SK-N-SH (cell line): ENCODE data around the gene TMEM271. TPM values are rescaled to one million over a fixed set of nuclear protein-coding genes. Genes with fewer than 3 reads are reported as not detected.

Experiments used
- CTCF ChIA-PET: fragments of 300-600, 350-600 bp; formaldehyde crosslinking; extraction: SDS; loops from one replicate; lab custom pipeline; 2021; lab: Yijun Ruan, JAX
- POLR2A ChIA-PET: fragments of 350-600 bp; sonication (Branson Sonifier 250); formaldehyde crosslinking; extraction: SDS; loops from one replicate; lab custom pipeline; 2020; ENCODE audit warnings: antibody characterized with exemption, inconsistent platforms; lab: Yijun Ruan, JAX
- DNase-seq: peaks from one replicate; pipeline ENCODE4 v3.0.0; 2012
- H2AFZ ChIP-seq: fragments of 200-600 bp; sonication (generic); 2 replicates; pipeline ENCODE4 v1.8.1; 2016; ENCODE audit warnings: antibody characterized with exemption, mild to moderate bottlenecking, low read depth
- H3F3A ChIP-seq: fragments of 200-600 bp; sonication (generic); replicated peaks from 2 replicates; pipeline ENCODE3; 2016; ENCODE audit warnings: antibody characterized with exemption, mild to moderate bottlenecking; ENCODE audit not compliant: insufficient read depth
- H3K27ac ChIP-seq, 2 experiments: fragments of 200-500 bp in 1 of 2; fragments of 200-600 bp in 1 of 2; sonication (Bioruptor generic) in 1 of 2; sonication (generic), shearing (Covaris generic) in 1 of 2; 2 replicates each; pipeline versions ENCODE4 v1.5.1 to v1.6.1; 2014 to 2016; ENCODE audit warnings: low read depth in 2 of 2, inconsistent platforms in 1 of 2, low read length in 1 of 2, mild to moderate bottlenecking in 1 of 2, mixed read lengths in 1 of 2
- H3K27me3 ChIP-seq: fragments of 200-600 bp; sonication (generic), shearing (Covaris generic); 2 replicates; pipeline ENCODE4 v1.6.1; 2016; ENCODE audit warnings: mixed run types; ENCODE audit not compliant: insufficient read depth
- H3K36me3 ChIP-seq, 2 experiments: fragments of 200-500 bp in 1 of 2; fragments of 200-600 bp in 1 of 2; sonication (Bioruptor generic) in 1 of 2; sonication (generic) in 1 of 2; replicated peaks in 1 of 2; 2 replicates each; pipeline versions ENCODE3 to v1.5.1; 2014 to 2016; ENCODE audit warnings: low read length in 1 of 2, mild to moderate bottlenecking in 1 of 2; ENCODE audit not compliant: insufficient read depth in 2 of 2, control insufficient read depth in 1 of 2
- H3K4me1 ChIP-seq, 2 experiments: fragments of 200-500 bp in 1 of 2; fragments of 200-600 bp in 1 of 2; sonication (Bioruptor generic) in 1 of 2; sonication (generic), shearing (Covaris generic) in 1 of 2; 2 replicates each; pipeline versions ENCODE4 v1.5.1 to v1.6.1; 2014 to 2016; ENCODE audit warnings: low read depth in 1 of 2, low read length in 1 of 2, mixed run types in 1 of 2; ENCODE audit not compliant: insufficient read depth in 2 of 2, control insufficient read depth in 1 of 2
- H3K4me2 ChIP-seq: fragments of 200-600 bp; sonication (generic), shearing (Covaris generic); 2 replicates; pipeline ENCODE4 v1.6.1; 2017; ENCODE audit warnings: mixed run types
- H3K4me3 ChIP-seq, 2 experiments: fragments of 200-500 bp in 1 of 2; fragments of 200-600 bp in 1 of 2; sonication (Bioruptor generic) in 1 of 2; sonication (generic), shearing (Covaris generic) in 1 of 2; 2 replicates each; pipeline versions ENCODE4 v1.5.1 to v1.8.1; 2014 to 2016; ENCODE audit warnings: low read depth in 2 of 2, inconsistent platforms in 1 of 2, low read length in 1 of 2, mild to moderate bottlenecking in 1 of 2, mixed read lengths in 1 of 2, moderate library complexity in 1 of 2
- H3K79me2 ChIP-seq: fragments of 200-600 bp; sonication (generic); 2 replicates; pipeline ENCODE4 v1.8.1; 2017; ENCODE audit warnings: mild to moderate bottlenecking; ENCODE audit not compliant: insufficient read depth
- H3K9ac ChIP-seq: fragments of 200-600 bp; sonication (generic); 2 replicates; pipeline ENCODE4 v1.6.1; 2017; ENCODE audit warnings: mixed run types
- H3K9me2 ChIP-seq: fragments of 200-600 bp; sonication (generic); 2 replicates; pipeline ENCODE4 v1.6.1; 2017; ENCODE audit warnings: mixed run types
- H3K9me3 ChIP-seq: fragments of 200-600 bp; sonication (generic); 2 replicates; pipeline ENCODE4 v1.6.1; 2017; ENCODE audit warnings: mixed run types, mild to moderate bottlenecking, moderate library complexity
- H4K20me1 ChIP-seq: fragments of 200-600 bp; sonication (generic); 2 replicates; pipeline ENCODE4 v1.6.1; 2017; ENCODE audit warnings: mild to moderate bottlenecking, mixed run types; ENCODE audit not compliant: insufficient read depth
- ELF1 ChIP-seq: IDR thresholded peaks from 2 replicates; pipeline ENCODE4 v1.4.0; 2012
- EZH2phosphoT487 ChIP-seq: fragments of 200-600 bp; sonication (generic); IDR thresholded peaks from 2 replicates; pipeline ENCODE4 v1.6.1; 2017; ENCODE audit warnings: low read depth, mixed run types, mild to moderate bottlenecking, antibody characterized with exemption, moderate library complexity, borderline replicate concordance
- FOSL2 ChIP-seq: IDR thresholded peaks from 2 replicates; pipeline ENCODE4 v1.4.0; 2012; ENCODE audit warnings: low read depth, mild to moderate bottlenecking, moderate library complexity, borderline replicate concordance
- FOXJ3 ChIP-seq: sonication (generic); formaldehyde crosslinking; IDR thresholded peaks from 2 replicates; pipeline ENCODE4 v1.5.1; 2020; ENCODE audit warnings: mild to moderate bottlenecking, missing genetic modification reagents
- GABPA ChIP-seq: IDR thresholded peaks from 2 replicates; pipeline ENCODE4 v1.4.0; 2012; ENCODE audit warnings: low read depth, mild to moderate bottlenecking
- JUND ChIP-seq: IDR thresholded peaks from 2 replicates; pipeline ENCODE4 v1.4.0; 2012
- MEF2A ChIP-seq: IDR thresholded peaks from 2 replicates; pipeline ENCODE4 v1.4.0; 2012; ENCODE audit warnings: low read depth, borderline replicate concordance
- NFIC ChIP-seq: IDR thresholded peaks from 2 replicates; pipeline ENCODE4 v1.4.0; 2012; ENCODE audit warnings: borderline replicate concordance
- NRF1 ChIP-seq: IDR thresholded peaks from 2 replicates; pipeline ENCODE4 v1.6.1; 2012; ENCODE audit warnings: low read depth, mild to moderate bottlenecking, low read length
- RAD21 ChIP-seq: IDR thresholded peaks from 2 replicates; pipeline ENCODE4 v1.6.1; 2012; ENCODE audit warnings: mild to moderate bottlenecking, low read length
- RCOR1 ChIP-seq: fragments of 150-350 bp; IDR thresholded peaks from 2 replicates; pipeline ENCODE4 v1.6.1; 2017; ENCODE audit warnings: antibody characterized with exemption, low read length
- RFX5 ChIP-seq: IDR thresholded peaks from 2 replicates; pipeline ENCODE4 v1.6.1; 2012; ENCODE audit warnings: mild to moderate bottlenecking, improper control_type of control experiment, low read length
- RXRA ChIP-seq: IDR thresholded peaks from 2 replicates; pipeline ENCODE4 v1.4.0; 2012; ENCODE audit warnings: low read depth, mild to moderate bottlenecking, borderline replicate concordance
- SIN3A ChIP-seq: IDR thresholded peaks from 2 replicates; pipeline ENCODE4 v1.6.1; 2012; ENCODE audit warnings: low read depth, mild to moderate bottlenecking, low read length, moderate library complexity, borderline replicate concordance
- TAF1 ChIP-seq: IDR thresholded peaks from 2 replicates; pipeline ENCODE4 v1.6.1; 2012; ENCODE audit warnings: low read depth, mild to moderate bottlenecking, low read length, moderate library complexity, borderline replicate concordance
- TCF12 ChIP-seq: IDR thresholded peaks from 2 replicates; pipeline ENCODE4 v1.4.0; 2012
- TEAD4 ChIP-seq: IDR thresholded peaks from 2 replicates; pipeline ENCODE4 v1.4.0; 2012; ENCODE audit warnings: mild to moderate bottlenecking, borderline replicate concordance; ENCODE audit not compliant: insufficient read depth
- YY1 ChIP-seq: IDR thresholded peaks from 2 replicates; pipeline ENCODE4 v1.4.0; 2012; ENCODE audit warnings: low read depth, mild to moderate bottlenecking
- WGBS: methylation state at CpG from one replicate; pipeline ENCODE4 v1.1.6; 2017; ENCODE audit warnings: low lambda C conversion rate; 5-methylcytosine and 5-hydroxymethylcytosine counted together
- polyA plus RNA-seq, 3 experiments: library from polyadenylated mRNA; depleted of rRNA; stranded (reverse); fragments of >200 nt; gene quantifications; 2 replicates each; pipeline ENCODE4 v1.2.3, GENCODE V29; 2012
- TF ChIP-seq, protein P1 (sequence below): IDR thresholded peaks from 2 replicates; pipeline ENCODE4 v1.4.0; 2012; ENCODE audit warnings: low read depth, borderline replicate concordance
- TF ChIP-seq, protein P2 (sequence below): fragments of 200-600 bp; sonication (generic); IDR thresholded peaks from 2 replicates; pipeline ENCODE4 v1.6.1; 2017; ENCODE audit warnings: antibody characterized with exemption, mild to moderate bottlenecking, moderate library complexity
- TF ChIP-seq, protein P3 (sequence below): IDR thresholded peaks from 2 replicates; pipeline ENCODE4 v1.6.1; 2012; ENCODE audit warnings: mild to moderate bottlenecking, low read depth, low read length, moderate library complexity

Gene TMEM271
- polyA plus RNA-seq, 1 of the 3 experiments (the other 2 are of a cell fraction): not detected

DNA sequence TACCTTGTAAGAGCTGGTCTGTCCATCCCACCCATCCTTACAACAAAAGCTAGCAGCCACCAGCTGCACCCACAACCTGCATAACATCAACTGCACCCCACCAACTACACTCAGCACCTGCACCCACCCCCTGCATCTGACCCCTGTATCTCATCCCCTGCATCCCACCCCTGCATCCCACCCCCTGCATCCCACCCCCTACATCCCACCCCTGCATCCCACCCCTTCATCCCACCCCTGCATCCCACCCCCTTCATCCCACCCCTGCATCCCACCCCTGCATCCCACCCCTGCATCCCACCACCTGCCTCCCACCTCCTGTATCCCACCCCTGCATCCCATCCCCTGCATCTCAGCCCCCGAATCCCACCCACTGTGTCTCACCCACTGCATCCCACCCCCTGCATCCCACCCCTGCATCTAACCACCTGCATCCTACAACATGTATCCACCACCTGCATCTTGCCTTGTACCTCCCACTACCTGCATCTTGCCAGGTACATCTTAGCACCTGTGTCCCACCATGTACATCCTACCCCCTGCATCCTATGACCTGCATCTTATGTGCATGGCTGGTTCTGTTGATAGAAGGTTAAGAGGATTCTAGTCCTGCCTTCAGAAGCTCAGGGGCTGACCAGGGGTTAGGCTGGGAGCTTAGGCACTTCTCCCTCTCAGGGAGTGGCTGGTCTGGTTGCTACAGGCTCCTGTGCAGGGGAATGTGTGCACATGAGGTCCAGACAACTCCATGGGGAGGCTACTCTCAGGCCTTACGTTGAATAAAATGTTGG, 9.4 kb downstream of the TMEM271 start (continued):
- no peak for TF ChIP-seq FOXJ3 (CRISPR knock-in tag)
- TF ChIP-seq RFX5: no peak
- TF ChIP-seq, protein P1, sequence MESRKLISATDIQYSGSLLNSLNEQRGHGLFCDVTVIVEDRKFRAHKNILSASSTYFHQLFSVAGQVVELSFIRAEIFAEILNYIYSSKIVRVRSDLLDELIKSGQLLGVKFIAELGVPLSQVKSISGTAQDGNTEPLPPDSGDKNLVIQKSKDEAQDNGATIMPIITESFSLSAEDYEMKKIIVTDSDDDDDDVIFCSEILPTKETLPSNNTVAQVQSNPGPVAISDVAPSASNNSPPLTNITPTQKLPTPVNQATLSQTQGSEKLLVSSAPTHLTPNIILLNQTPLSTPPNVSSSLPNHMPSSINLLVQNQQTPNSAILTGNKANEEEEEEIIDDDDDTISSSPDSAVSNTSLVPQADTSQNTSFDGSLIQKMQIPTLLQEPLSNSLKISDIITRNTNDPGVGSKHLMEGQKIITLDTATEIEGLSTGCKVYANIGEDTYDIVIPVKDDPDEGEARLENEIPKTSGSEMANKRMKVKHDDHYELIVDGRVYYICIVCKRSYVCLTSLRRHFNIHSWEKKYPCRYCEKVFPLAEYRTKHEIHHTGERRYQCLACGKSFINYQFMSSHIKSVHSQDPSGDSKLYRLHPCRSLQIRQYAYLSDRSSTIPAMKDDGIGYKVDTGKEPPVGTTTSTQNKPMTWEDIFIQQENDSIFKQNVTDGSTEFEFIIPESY: no peak
- no peak for TF ChIP-seq TAF1
- TF ChIP-seq RXRA: no peak
- no peak for TF ChIP-seq ELF1
- TF ChIP-seq NRF1: no peak
- no peak for TF ChIP-seq TCF12
- TF ChIP-seq MEF2A: no peak
- TF ChIP-seq GABPA: no peak
- TF ChIP-seq SIN3A: no peak
- TF ChIP-seq JUND: no peak
- no peak for TF ChIP-seq RCOR1
- TF ChIP-seq, all 33 proteins: peak for 0

DNA sequence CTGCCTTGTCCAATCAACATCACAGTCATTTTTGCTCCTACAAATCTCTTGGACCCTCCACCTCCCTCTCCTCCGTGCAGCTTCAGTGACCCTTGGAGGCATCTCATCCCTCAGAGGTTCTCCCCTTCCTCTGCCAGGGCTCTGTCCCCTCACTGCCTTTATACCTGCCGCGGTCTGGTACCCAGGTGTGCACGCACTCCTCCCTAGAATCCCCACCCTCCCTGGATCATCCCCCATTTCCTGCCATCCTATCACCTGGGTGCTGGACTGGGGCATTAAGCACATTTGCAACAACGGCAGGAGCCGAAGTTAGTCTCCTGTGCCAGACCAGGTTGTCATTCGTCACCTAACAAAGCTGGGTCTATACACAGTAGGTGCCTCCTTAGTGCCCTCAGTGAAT, 10.1 kb downstream of the TMEM271 start:
- H3K36me3 ChIP-seq: no peaks in the 10 kb centered on the region
- H3K4me3 ChIP-seq: no peak overlapping the region
- H3K4me1 ChIP-seq: no peaks in the 10 kb centered on the region
- POLR2A ChIA-PET: no interaction called here
- H2AFZ ChIP-seq: no peak overlapping the region
- no peaks in the 10 kb centered on the region for H4K20me1 ChIP-seq
- no peak overlapping the region for H3K9ac ChIP-seq
- no peaks in the 10 kb centered on the region for H3K9me2 ChIP-seq
- WGBS: 65% methylated on average over 7 of the region's 7 CpGs
- no peak overlapping the region for H3K4me2 ChIP-seq
- no peak overlapping the region for H3K27ac ChIP-seq
- peaks cover 6% of the 10 kb centered on the region for H3K27me3 ChIP-seq
- no peaks in the 10 kb centered on the region for H3K79me2 ChIP-seq
- CTCF ChIA-PET: no interaction called here
- H3F3A ChIP-seq: no peaks in the 10 kb centered on the region
- no peaks in the 10 kb centered on the region for H3K9me3 ChIP-seq
- DNase-seq: no peak
- TF ChIP-seq MEF2A: no peak
- TF ChIP-seq NFIC: no peak
- TF ChIP-seq, protein P2, sequence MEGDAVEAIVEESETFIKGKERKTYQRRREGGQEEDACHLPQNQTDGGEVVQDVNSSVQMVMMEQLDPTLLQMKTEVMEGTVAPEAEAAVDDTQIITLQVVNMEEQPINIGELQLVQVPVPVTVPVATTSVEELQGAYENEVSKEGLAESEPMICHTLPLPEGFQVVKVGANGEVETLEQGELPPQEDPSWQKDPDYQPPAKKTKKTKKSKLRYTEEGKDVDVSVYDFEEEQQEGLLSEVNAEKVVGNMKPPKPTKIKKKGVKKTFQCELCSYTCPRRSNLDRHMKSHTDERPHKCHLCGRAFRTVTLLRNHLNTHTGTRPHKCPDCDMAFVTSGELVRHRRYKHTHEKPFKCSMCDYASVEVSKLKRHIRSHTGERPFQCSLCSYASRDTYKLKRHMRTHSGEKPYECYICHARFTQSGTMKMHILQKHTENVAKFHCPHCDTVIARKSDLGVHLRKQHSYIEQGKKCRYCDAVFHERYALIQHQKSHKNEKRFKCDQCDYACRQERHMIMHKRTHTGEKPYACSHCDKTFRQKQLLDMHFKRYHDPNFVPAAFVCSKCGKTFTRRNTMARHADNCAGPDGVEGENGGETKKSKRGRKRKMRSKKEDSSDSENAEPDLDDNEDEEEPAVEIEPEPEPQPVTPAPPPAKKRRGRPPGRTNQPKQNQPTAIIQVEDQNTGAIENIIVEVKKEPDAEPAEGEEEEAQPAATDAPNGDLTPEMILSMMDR: no peak
- TF ChIP-seq, protein P3, sequence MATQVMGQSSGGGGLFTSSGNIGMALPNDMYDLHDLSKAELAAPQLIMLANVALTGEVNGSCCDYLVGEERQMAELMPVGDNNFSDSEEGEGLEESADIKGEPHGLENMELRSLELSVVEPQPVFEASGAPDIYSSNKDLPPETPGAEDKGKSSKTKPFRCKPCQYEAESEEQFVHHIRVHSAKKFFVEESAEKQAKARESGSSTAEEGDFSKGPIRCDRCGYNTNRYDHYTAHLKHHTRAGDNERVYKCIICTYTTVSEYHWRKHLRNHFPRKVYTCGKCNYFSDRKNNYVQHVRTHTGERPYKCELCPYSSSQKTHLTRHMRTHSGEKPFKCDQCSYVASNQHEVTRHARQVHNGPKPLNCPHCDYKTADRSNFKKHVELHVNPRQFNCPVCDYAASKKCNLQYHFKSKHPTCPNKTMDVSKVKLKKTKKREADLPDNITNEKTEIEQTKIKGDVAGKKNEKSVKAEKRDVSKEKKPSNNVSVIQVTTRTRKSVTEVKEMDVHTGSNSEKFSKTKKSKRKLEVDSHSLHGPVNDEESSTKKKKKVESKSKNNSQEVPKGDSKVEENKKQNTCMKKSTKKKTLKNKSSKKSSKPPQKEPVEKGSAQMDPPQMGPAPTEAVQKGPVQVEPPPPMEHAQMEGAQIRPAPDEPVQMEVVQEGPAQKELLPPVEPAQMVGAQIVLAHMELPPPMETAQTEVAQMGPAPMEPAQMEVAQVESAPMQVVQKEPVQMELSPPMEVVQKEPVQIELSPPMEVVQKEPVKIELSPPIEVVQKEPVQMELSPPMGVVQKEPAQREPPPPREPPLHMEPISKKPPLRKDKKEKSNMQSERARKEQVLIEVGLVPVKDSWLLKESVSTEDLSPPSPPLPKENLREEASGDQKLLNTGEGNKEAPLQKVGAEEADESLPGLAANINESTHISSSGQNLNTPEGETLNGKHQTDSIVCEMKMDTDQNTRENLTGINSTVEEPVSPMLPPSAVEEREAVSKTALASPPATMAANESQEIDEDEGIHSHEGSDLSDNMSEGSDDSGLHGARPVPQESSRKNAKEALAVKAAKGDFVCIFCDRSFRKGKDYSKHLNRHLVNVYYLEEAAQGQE: no peak
- TF ChIP-seq TEAD4: no peak
- TF ChIP-seq, protein P1: no peak
- TF ChIP-seq YY1: no peak
- TF ChIP-seq RCOR1: no peak
- no peak for TF ChIP-seq RAD21
- TF ChIP-seq FOSL2: no peak
- no peak for TF ChIP-seq JUND
- TF ChIP-seq EZH2phosphoT487: no peak
- TF ChIP-seq ELF1: no peak
